NB4 (cell line): ENCODE results near the gene COLEC11.

Source experiments
- DNase-seq: peaks from one replicate; pipeline ENCODE4 v3.0.0; 2010; ENCODE audit warnings: low read depth
- H3K4me3 ChIP-seq: one replicate; pipeline ENCODE4 v1.5.1; 2011; ENCODE audit warnings: mild to moderate bottlenecking, low read depth, low read length, moderate library complexity
- CTCF ChIP-seq: IDR thresholded peaks from one replicate; pipeline ENCODE4 v1.5.1; 2012; ENCODE audit warnings: low read depth, low read length
- MAX ChIP-seq: IDR thresholded peaks from 2 replicates; pipeline ENCODE4 v1.6.1; 2011; ENCODE audit warnings: low read depth, low read length
- MYC ChIP-seq: IDR thresholded peaks from 2 replicates; pipeline ENCODE4 v1.6.1; 2011; ENCODE audit warnings: low read depth, low read length
- POLR2A ChIP-seq: IDR thresholded peaks from 2 replicates; pipeline ENCODE4 v1.6.1; 2011; ENCODE audit warnings: mild to moderate bottlenecking; ENCODE audit not compliant: insufficient read length; ENCODE audit errors: extremely low read depth

Gene COLEC11

GRCh38 chr2:3596901-3597417 lies 2.0 kb downstream of the COLEC11 start:
- H3K4me3 ChIP-seq, result no peak overlapping the region
- TF ChIP-seq POLR2A, result no peak
- TF ChIP-seq CTCF, result no peak
- TF ChIP-seq MAX, result no peak
- TF ChIP-seq MYC, result no peak
- no peak for DNase-seq

GRCh38 chr2:3597567-3597966 lies 2.7 kb downstream of the COLEC11 start:
- DNase-seq, result no peak
- no peak overlapping the region for H3K4me3 ChIP-seq
- TF ChIP-seq CTCF, result no peak
- no peak for TF ChIP-seq MYC
- TF ChIP-seq POLR2A, result no peak
- TF ChIP-seq MAX, result no peak

GRCh38 chr2:3598197-3598910 lies 3.4 kb downstream of the COLEC11 start:
- H3K4me3 ChIP-seq, result peak overlapping the region; percentile 37
- TF ChIP-seq MAX (0 out of 2 replicates have a peak, but pooled peaks have one; percentile 28), MYC (no peak; the same call in 1 of the 2 replicates)
- DNase-seq, result peak; percentile 75

GRCh38 chr2:3598912-3599854 lies 4.3 kb downstream of the COLEC11 start:
- peak; percentile 70 for DNase-seq
- H3K4me3 ChIP-seq, result peak overlapping the region; percentile 37
- TF ChIP-seq CTCF (no peak), MAX (no peak), MYC (no peak), POLR2A (no peak)

GRCh38 chr2:3600256-3600855 lies 5.4 kb downstream of the COLEC11 start:
- TF ChIP-seq MAX (no peak), MYC (no peak), POLR2A (no peak), CTCF (no peak)
- DNase-seq, result no peak

More at GRCh38 chr2:3600256-3600855, 5.4 kb downstream of the COLEC11 start:
- no peak overlapping the region for H3K4me3 ChIP-seq
